ENCODE results near the gene KIFC1. TPM values are rescaled to one million over a fixed set of nuclear protein-coding genes. Genes with fewer than 3 reads are reported as not detected.

KIFC1 gene
- total and polyA plus RNA-seq, 9 of the 15 experiments (the other 6 are each of a cell fraction or from before 2014, with no cell fraction given), result 1.3 to 95.2 (median 76.9) TPM

DNA sequence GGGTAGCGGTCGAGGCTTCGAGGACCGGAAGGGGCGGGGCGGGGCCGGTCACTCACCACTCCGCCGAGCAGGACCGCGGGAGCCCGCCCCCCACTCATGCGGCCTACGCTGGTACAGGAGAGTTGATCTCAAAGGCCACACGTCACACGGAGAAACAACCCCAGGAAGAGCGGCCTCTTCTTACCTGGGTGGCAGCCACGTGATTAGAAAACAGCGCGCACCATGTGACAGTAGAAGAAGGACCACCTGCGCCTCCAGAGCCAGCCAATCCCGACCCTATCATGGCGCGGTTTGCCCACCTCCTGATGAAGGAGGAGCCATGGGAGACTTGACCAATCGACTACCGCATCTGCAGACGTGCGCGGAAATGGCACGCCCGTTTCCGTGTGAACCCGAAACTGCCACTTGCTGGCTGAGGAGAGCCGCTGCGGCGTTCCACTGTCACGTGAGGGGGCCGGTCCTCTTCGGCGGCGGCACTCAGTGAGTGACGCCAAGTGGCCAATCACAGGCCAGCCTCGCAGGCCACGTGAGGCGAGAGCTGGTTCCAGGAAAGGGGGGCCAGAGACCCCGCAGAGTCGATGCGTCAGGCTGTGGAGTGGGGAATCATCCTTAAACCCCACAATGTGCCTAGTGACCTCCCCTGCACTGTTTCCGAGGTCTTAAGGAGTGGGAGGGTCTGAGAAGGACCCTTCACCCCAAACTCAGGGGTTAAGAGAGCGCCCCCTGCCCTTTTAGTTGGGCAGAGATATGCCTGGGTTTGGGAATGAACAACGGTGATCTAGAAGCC lies 26.5 kb downstream of the KIFC1 start, which contains the start of gene CUTA:
CUTA (minus strand) TSS at position 205 of the 787 bp plus-strand sequence; CDS start at position 98, 107 bp downstream.
- DNase-seq (ENCODE audit: extremely low read depth in 1 of 4, low spot score in 3 of 4) (peak; percentile 95 to 100 (median 97)), ATAC-seq (peak; percentile 93), FAIRE-seq (peak; percentile 100)
- BruUV-seq (replicated peaks), result no TSS peak
- Histone ChIP-seq H3K9me3 (replicated peaks; ENCODE audit: control insufficient read depth, insufficient read depth, low read depth, low read length) (no peaks in the 10 kb centered on the region), H2AFZ (ENCODE audit: low read depth, low read length) (peak within 1 kb of the TSS; percentile 81), H3K27me3 (ENCODE audit: control insufficient read depth in 2 of 2, insufficient read depth in 2 of 2, low read length in 2 of 2) (no peaks in the 10 kb centered on the region), H3K4me2 (ENCODE audit: insufficient read depth, low read length) (peak within 1 kb of the TSS; percentile 99), H3K9me1 (ENCODE audit: control insufficient read depth, insufficient read depth, low read length) (no peaks in the 10 kb centered on the region), H3K36me3 (ENCODE audit: control insufficient read depth, insufficient read depth, low read length) (peaks cover 40% of the 10 kb centered on the region; the same call in 2 of the 3 replicates), H3K4me3 (peak within 1 kb of the TSS; percentile 84), H4K20me1 (replicated peaks; ENCODE audit: control insufficient read depth, insufficient read depth, low read length) (peaks cover 5% of the 10 kb centered on the region), H3K79me2 (ENCODE audit: control insufficient read depth, insufficient read depth, low read length) (peaks cover 36% of the 10 kb centered on the region), H3K4me1 (replicated peaks in 1 of 2; ENCODE audit: control insufficient read depth in 2 of 2, insufficient read depth in 2 of 2, low read length in 2 of 2) (peaks cover 40 to 43% of the 10 kb centered on the region in 2 experiments), H3K27ac (ENCODE audit: extremely low read depth, low read depth, low read length) (peak within 1 kb of the TSS; percentile 95), H3K9ac (ENCODE audit: insufficient read depth in 1 of 2, low read depth in 2 of 2, low read length in 2 of 2) (peak within 1 kb of the TSS; percentile 82 to 92)
- ChIA-PET CTCF (ENCODE audit: low intra/inter-chr PET ratio) (interaction anchor here (0.6 to 1.8 kb wide), 3 partner anchors 8 to 138 kb away, joined by 3 to 5 read pairs (median 3); no protein-coding TSS in a partner anchor), POLR2A (interaction anchor here (0.6 to 1.7 kb wide), 8 partner anchors 9 to 718 kb away, joined by 3 to 10 read pairs (median 4); partner anchors contain the start of genes PFDN6, WDR46, ZBTB22 and ZBTB9)
- under 1% methylated on average over 51 of the region's 51 CpGs for WGBS (ENCODE audit: insufficient coverage, low coverage, missing lambda C conversion rate)
- in situ Hi-C loops (cut with MboI), result no loop called here
- intact Hi-C loops (cut with micrococcal nuclease), result loop anchor here (1.0 to 2.0 kb wide), 4 partner anchors 8 to 213 kb away; partner anchors contain the start of genes B3GALT4, HSD17B8 and KIFC1
- TF ChIP-seq TSC22D4 (tag; IDR thresholded peaks at IDR 0.05), result no peak
- TF ChIP-seq ZNF239 (CRISPR knock-in tag; IDR thresholded peaks at IDR 0.05), result peak; percentile 8; the same call in 1 of the 2 replicates
- no peak for TF ChIP-seq ZNF133 (CRISPR knock-in tag; IDR thresholded peaks at IDR 0.05)
- no peak for TF ChIP-seq PHB2 (IDR thresholded peaks at IDR 0.05; ENCODE audit: low read depth)
- peak; percentile 51; the same call in 1 of the 2 replicates for TF ChIP-seq RFX1 (IDR thresholded peaks at IDR 0.05)
- no peak for TF ChIP-seq YBX1 (IDR thresholded peaks at IDR 0.05)
- TF ChIP-seq, protein P1, sequence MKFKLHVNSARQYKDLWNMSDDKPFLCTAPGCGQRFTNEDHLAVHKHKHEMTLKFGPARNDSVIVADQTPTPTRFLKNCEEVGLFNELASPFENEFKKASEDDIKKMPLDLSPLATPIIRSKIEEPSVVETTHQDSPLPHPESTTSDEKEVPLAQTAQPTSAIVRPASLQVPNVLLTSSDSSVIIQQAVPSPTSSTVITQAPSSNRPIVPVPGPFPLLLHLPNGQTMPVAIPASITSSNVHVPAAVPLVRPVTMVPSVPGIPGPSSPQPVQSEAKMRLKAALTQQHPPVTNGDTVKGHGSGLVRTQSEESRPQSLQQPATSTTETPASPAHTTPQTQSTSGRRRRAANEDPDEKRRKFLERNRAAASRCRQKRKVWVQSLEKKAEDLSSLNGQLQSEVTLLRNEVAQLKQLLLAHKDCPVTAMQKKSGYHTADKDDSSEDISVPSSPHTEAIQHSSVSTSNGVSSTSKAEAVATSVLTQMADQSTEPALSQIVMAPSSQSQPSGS (CRISPR knock-in tag; IDR thresholded peaks at IDR 0.05), result no peak
- no peak for TF ChIP-seq U2AF2 (optimal IDR thresholded peaks at IDR 0.05; ENCODE audit: low read depth, low read length)
- TF ChIP-seq, protein P2, sequence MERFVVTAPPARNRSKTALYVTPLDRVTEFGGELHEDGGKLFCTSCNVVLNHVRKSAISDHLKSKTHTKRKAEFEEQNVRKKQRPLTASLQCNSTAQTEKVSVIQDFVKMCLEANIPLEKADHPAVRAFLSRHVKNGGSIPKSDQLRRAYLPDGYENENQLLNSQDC (CRISPR knock-in tag; IDR thresholded peaks at IDR 0.05), result no peak
- no peak for TF ChIP-seq MCM7 (IDR thresholded peaks at IDR 0.05)
- TF ChIP-seq JUNB (CRISPR knock-in tag; conservative IDR thresholded peaks at IDR 0.05), result no peak
- TF ChIP-seq, protein P3, sequence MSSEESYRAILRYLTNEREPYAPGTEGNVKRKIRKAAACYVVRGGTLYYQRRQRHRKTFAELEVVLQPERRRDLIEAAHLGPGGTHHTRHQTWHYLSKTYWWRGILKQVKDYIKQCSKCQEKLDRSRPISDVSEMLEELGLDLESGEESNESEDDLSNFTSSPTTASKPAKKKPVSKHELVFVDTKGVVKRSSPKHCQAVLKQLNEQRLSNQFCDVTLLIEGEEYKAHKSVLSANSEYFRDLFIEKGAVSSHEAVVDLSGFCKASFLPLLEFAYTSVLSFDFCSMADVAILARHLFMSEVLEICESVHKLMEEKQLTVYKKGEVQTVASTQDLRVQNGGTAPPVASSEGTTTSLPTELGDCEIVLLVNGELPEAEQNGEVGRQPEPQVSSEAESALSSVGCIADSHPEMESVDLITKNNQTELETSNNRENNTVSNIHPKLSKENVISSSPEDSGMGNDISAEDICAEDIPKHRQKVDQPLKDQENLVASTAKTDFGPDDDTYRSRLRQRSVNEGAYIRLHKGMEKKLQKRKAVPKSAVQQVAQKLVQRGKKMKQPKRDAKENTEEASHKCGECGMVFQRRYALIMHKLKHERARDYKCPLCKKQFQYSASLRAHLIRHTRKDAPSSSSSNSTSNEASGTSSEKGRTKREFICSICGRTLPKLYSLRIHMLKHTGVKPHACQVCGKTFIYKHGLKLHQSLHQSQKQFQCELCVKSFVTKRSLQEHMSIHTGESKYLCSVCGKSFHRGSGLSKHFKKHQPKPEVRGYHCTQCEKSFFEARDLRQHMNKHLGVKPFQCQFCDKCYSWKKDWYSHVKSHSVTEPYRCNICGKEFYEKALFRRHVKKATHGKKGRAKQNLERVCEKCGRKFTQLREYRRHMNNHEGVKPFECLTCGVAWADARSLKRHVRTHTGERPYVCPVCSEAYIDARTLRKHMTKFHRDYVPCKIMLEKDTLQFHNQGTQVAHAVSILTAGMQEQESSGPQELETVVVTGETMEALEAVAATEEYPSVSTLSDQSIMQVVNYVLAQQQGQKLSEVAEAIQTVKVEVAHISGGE (CRISPR knock-in tag; IDR thresholded peaks at IDR 0.05), result peak in 1 of 3 experiments; percentile 87; a peak in 2 of 6 replicates
- TF ChIP-seq, protein P4, sequence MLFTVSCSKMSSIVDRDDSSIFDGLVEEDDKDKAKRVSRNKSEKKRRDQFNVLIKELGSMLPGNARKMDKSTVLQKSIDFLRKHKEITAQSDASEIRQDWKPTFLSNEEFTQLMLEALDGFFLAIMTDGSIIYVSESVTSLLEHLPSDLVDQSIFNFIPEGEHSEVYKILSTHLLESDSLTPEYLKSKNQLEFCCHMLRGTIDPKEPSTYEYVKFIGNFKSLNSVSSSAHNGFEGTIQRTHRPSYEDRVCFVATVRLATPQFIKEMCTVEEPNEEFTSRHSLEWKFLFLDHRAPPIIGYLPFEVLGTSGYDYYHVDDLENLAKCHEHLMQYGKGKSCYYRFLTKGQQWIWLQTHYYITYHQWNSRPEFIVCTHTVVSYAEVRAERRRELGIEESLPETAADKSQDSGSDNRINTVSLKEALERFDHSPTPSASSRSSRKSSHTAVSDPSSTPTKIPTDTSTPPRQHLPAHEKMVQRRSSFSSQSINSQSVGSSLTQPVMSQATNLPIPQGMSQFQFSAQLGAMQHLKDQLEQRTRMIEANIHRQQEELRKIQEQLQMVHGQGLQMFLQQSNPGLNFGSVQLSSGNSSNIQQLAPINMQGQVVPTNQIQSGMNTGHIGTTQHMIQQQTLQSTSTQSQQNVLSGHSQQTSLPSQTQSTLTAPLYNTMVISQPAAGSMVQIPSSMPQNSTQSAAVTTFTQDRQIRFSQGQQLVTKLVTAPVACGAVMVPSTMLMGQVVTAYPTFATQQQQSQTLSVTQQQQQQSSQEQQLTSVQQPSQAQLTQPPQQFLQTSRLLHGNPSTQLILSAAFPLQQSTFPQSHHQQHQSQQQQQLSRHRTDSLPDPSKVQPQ (CRISPR knock-in tag; IDR thresholded peaks at IDR 0.05; ENCODE audit: borderline replicate concordance), result peak; percentile 15; the same call in 1 of the 2 replicates
